Hepatocyte (in vitro differentiated cells): ENCODE results near the gene SENP2.

Experiments
- EZH2 ChIP-seq: fragments of 200-600 bp; sonication (generic); IDR thresholded peaks from 2 replicates; pipeline ENCODE4 v1.6.1; 2016; ENCODE audit warnings: antibody characterized with exemption, mild to moderate bottlenecking, borderline replicate concordance
- TF ChIP-seq, protein P1 (sequence below): fragments of 200-600 bp; sonication (generic); IDR thresholded peaks from 2 replicates; pipeline ENCODE4 v1.5.1; 2016; ENCODE audit warnings: antibody characterized with exemption, mild to moderate bottlenecking; ENCODE audit not compliant: poor library complexity

DNA sequence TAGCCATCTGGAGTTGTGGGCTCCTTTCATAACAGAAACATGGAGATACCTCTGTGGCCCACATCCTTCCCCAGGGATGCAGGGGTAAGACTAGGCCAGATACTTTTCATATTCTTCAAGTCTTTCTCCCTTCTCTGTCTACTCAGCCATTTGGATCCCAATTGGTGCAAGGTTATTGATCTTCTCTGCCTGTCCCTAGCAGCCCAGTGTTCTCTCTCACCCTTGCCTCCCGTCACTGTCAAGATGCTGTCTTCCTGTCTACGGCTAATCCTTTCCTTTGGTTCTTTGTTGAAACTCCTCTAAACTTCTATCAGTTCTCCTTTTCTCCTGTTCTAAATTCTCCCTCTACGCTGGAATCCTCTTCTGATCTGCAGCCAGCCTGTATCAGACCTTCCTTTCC, 51.3 kb downstream of the SENP2 start:
- TF ChIP-seq, protein P1, sequence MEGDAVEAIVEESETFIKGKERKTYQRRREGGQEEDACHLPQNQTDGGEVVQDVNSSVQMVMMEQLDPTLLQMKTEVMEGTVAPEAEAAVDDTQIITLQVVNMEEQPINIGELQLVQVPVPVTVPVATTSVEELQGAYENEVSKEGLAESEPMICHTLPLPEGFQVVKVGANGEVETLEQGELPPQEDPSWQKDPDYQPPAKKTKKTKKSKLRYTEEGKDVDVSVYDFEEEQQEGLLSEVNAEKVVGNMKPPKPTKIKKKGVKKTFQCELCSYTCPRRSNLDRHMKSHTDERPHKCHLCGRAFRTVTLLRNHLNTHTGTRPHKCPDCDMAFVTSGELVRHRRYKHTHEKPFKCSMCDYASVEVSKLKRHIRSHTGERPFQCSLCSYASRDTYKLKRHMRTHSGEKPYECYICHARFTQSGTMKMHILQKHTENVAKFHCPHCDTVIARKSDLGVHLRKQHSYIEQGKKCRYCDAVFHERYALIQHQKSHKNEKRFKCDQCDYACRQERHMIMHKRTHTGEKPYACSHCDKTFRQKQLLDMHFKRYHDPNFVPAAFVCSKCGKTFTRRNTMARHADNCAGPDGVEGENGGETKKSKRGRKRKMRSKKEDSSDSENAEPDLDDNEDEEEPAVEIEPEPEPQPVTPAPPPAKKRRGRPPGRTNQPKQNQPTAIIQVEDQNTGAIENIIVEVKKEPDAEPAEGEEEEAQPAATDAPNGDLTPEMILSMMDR: no peak
- TF ChIP-seq EZH2: no peak
